Measurements from ENCODE around the gene MAPKBP1.

DNA sequence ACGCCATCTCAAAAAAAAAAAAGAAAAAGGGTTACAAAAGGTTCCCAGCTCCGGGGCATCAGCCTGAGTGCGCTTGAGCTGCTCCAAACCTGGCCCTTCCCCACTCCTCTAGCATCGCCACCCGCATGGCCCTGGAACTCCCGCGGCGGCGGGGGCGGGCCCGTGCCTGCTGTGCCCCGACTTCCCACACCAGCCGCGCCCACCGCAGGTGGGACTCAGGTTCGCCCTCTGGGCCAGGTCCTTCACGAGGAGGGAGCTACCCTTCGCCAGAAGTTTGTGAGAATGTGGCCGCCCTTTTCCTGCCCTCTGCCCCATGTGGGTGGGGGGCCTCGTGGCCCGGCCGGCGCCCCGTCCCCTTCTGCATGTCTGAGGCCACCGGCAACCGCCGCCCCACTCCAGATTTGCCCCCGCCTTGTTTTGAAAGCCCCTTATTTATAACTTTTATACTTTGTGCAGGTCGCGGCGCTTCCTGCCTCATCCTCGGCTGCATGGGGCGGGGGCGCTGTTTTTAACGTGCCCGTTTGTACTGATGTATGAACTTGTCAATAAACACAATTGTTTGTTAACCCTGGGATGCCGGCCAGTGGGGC, 53.1 kb downstream of the MAPKBP1 start:
- no peak for TF ChIP-seq POLR2A (IDR thresholded peaks at IDR 0.05)
- TF ChIP-seq, protein P1, sequence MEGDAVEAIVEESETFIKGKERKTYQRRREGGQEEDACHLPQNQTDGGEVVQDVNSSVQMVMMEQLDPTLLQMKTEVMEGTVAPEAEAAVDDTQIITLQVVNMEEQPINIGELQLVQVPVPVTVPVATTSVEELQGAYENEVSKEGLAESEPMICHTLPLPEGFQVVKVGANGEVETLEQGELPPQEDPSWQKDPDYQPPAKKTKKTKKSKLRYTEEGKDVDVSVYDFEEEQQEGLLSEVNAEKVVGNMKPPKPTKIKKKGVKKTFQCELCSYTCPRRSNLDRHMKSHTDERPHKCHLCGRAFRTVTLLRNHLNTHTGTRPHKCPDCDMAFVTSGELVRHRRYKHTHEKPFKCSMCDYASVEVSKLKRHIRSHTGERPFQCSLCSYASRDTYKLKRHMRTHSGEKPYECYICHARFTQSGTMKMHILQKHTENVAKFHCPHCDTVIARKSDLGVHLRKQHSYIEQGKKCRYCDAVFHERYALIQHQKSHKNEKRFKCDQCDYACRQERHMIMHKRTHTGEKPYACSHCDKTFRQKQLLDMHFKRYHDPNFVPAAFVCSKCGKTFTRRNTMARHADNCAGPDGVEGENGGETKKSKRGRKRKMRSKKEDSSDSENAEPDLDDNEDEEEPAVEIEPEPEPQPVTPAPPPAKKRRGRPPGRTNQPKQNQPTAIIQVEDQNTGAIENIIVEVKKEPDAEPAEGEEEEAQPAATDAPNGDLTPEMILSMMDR (IDR thresholded peaks at IDR 0.05): no peak
